Endothelial cell of umbilical vein (primary cell): ENCODE measurements around the gene CCM2.

Experiments
- POLR2A ChIP-seq: IDR thresholded peaks from 2 replicates; pipeline ENCODE4 v1.6.1; 2012; ENCODE audit warnings: low read depth, mild to moderate bottlenecking, control low read depth, low read length
- POLR2AphosphoS5 ChIP-seq: IDR thresholded peaks from 2 replicates; pipeline ENCODE4 v1.6.1; 2012; ENCODE audit warnings: low read depth, mild to moderate bottlenecking, control low read depth, low read length, moderate library complexity; ENCODE audit not compliant: insufficient read depth
- TF ChIP-seq, protein P1 (sequence below), 2 donors: IDR thresholded peaks; 1 replicate in 1 of 2; 2 replicates in 1 of 2; pipeline ENCODE4 v1.5.1; 2011; ENCODE audit warnings: low read length in 2 of 2, mild to moderate bottlenecking in 2 of 2, moderate library complexity in 2 of 2, control low read depth in 1 of 2, inconsistent platforms in 1 of 2, low read depth in 1 of 2; ENCODE audit not compliant: insufficient read depth in 1 of 2; ENCODE audit errors: extremely low read depth in 1 of 2
- TF ChIP-seq, protein P2 (sequence below): IDR thresholded peaks from 2 replicates; pipeline ENCODE4 v1.6.1; 2011; ENCODE audit not compliant: insufficient read depth, insufficient read length

DNA sequence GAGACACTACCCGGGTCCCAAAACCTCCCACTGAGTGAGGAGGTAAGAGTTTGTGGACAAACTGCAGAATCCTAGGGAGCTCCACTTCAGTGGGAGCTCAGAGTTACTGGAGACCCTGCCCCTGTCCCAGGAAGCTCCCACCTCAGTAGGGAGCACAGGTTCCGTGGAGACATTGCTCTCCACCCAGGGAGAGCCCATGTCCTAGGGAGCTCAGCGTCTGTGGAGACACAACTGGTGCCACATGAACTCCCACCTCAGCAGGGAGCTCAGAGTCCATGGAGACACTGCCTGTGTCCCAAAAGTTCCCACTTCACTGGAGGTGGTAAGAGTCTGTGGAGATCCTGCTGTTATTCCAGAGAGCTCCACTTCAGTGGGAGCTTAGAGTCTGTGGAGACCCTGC is 27.4 kb upstream of the CCM2 start:
- TF ChIP-seq, protein P1, sequence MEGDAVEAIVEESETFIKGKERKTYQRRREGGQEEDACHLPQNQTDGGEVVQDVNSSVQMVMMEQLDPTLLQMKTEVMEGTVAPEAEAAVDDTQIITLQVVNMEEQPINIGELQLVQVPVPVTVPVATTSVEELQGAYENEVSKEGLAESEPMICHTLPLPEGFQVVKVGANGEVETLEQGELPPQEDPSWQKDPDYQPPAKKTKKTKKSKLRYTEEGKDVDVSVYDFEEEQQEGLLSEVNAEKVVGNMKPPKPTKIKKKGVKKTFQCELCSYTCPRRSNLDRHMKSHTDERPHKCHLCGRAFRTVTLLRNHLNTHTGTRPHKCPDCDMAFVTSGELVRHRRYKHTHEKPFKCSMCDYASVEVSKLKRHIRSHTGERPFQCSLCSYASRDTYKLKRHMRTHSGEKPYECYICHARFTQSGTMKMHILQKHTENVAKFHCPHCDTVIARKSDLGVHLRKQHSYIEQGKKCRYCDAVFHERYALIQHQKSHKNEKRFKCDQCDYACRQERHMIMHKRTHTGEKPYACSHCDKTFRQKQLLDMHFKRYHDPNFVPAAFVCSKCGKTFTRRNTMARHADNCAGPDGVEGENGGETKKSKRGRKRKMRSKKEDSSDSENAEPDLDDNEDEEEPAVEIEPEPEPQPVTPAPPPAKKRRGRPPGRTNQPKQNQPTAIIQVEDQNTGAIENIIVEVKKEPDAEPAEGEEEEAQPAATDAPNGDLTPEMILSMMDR (IDR thresholded peaks at IDR 0.05; ENCODE audit: extremely low read depth in 1 of 2, insufficient read depth in 1 of 2, low read depth in 1 of 2, low read length in 2 of 2) = no peak
- TF ChIP-seq, protein P2, sequence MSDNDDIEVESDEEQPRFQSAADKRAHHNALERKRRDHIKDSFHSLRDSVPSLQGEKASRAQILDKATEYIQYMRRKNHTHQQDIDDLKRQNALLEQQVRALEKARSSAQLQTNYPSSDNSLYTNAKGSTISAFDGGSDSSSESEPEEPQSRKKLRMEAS = no peak
- no peak for TF ChIP-seq POLR2A
- TF ChIP-seq POLR2AphosphoS5 = no peak
